Nucleus accumbens (tissue), 56 donors: ENCODE results near the gene EVI5L.
"Not testable (repeated sequence)": the region's sequence is repeated elsewhere in the genome, so short reads cannot be mapped to it uniquely, and the experiment has no call there.

Experiments used
- DNase-seq, 56 donors: peaks; one replicate each; lab custom pipeline; 2025; lab: John Stamatoyannopoulos, UW

The EVI5L gene

GRCh38 chr19:7888145-7888825, 58.3 kb downstream of the EVI5L start, which contains the start of gene LRRC8E:
Gene LRRC8E, plus strand, starts transcription at chr19:7888510. Its CDS starts 7,094 bp downstream, at chr19:7895604.
- no peak for DNase-seq

GRCh38 chr19:7888826-7889217, 58.8 kb downstream of the EVI5L start:
- DNase-seq = no peak

GRCh38 chr19:7893362-7894101, 63.5 kb downstream of the EVI5L start:
- not testable (repeated sequence) for DNase-seq

GRCh38 chr19:7894612-7895309, 64.7 kb downstream of the EVI5L start:
- DNase-seq = no peak

GRCh38 chr19:7895565-7895964, 65.5 kb downstream of the EVI5L start:
- DNase-seq = no peak

GRCh38 chr19:7897292-7897691, 67.3 kb downstream of the EVI5L start:
- no peak for DNase-seq

GRCh38 chr19:7898967-7899366, 68.9 kb downstream of the EVI5L start:
- DNase-seq = no peak

- no peak for DNase-seq
Observed at GRCh38 chr19:7899751-7900378, 69.8 kb downstream of the EVI5L start.

- no peak for DNase-seq
Observed at GRCh38 chr19:7900401-7900870, 70.4 kb downstream of the EVI5L start.

GRCh38 chr19:7900931-7901330, 70.9 kb downstream of the EVI5L start:
- DNase-seq = no peak

- DNase-seq = no peak
Observed at GRCh38 chr19:7901337-7901736, 71.3 kb downstream of the EVI5L start.

GRCh38 chr19:7902796-7903243, 72.8 kb downstream of the EVI5L start:
- DNase-seq = no peak

GRCh38 chr19:7903244-7904073, 73.4 kb downstream of the EVI5L start, which contains the start of gene MAP2K7:
Gene MAP2K7, plus strand, starts transcription at chr19:7903877. Its CDS starts 68 bp downstream, at chr19:7903945.
- DNase-seq = peak; percentile 76 to 100 (median 99)

- peak in 7 of 56 donors; percentile 49 to 83 (median 62) for DNase-seq
Observed at GRCh38 chr19:7904074-7905020, 74.3 kb downstream of the EVI5L start.

GRCh38 chr19:7905268-7905667, 75.2 kb downstream of the EVI5L start:
- no peak for DNase-seq

- no peak for DNase-seq
Observed at GRCh38 chr19:7905859-7906258, 75.8 kb downstream of the EVI5L start.

- DNase-seq = no peak
Observed at GRCh38 chr19:7907122-7907521, 77.1 kb downstream of the EVI5L start.

GRCh38 chr19:7907544-7907943, 77.5 kb downstream of the EVI5L start:
- no peak for DNase-seq
